ENCODE measurements around the gene SCD.

GRCh38 chr10:100303724-100304319 is 43.2 kb upstream of the SCD start:
- no peak for TF ChIP-seq POLR2A (IDR thresholded peaks at IDR 0.05; ENCODE audit: low read depth, low read length)
- TF ChIP-seq POLR2AphosphoS5 (IDR thresholded peaks at IDR 0.05; ENCODE audit: low read depth, low read length) = no peak
- no peak for TF ChIP-seq TAF1 (IDR thresholded peaks at IDR 0.05; ENCODE audit: borderline replicate concordance, low read depth, low read length)
